ENCODE measurements around the gene METTL3.

Gene METTL3

GRCh38 chr14:21536418-21537089 is 25.4 kb upstream of the METTL3 start:
- Histone ChIP-seq H3K4me3 (ENCODE audit: low read length) (peak overlapping the region; percentile 63), H3K27me3 (ENCODE audit: control insufficient read depth, insufficient read depth, low read length) (peaks cover 4% of the 10 kb centered on the region), H3K36me3 (ENCODE audit: control insufficient read depth, insufficient read depth, low read length) (no peaks in the 10 kb centered on the region), H3K27ac (ENCODE audit: low read depth, low read length) (no peak overlapping the region), H3K9ac (ENCODE audit: low read length) (no peak overlapping the region), H3K4me1 (ENCODE audit: control insufficient read depth, insufficient read depth, low read length) (no peaks in the 10 kb centered on the region)

GRCh38 chr14:21535545-21536417 is 24.6 kb upstream of the METTL3 start:
- no peak overlapping the region for H3K9ac ChIP-seq (ENCODE audit: low read length)

GRCh38 chr14:21534576-21534975 is 23.4 kb upstream of the METTL3 start:
- no peaks in the 10 kb centered on the region for H3K36me3 ChIP-seq (ENCODE audit: control insufficient read depth, insufficient read depth, low read length)
- no peak overlapping the region for H3K27ac ChIP-seq (ENCODE audit: low read depth, low read length)
- no peak overlapping the region for H3K4me3 ChIP-seq (ENCODE audit: low read length)
- H3K4me1 ChIP-seq (ENCODE audit: control insufficient read depth, insufficient read depth, low read length), result no peaks in the 10 kb centered on the region
- H3K27me3 ChIP-seq (ENCODE audit: control insufficient read depth, insufficient read depth, low read length), result peaks cover 4% of the 10 kb centered on the region
- no peak overlapping the region for H3K9ac ChIP-seq (ENCODE audit: low read length)

More at GRCh38 chr14:21535545-21536417, 24.6 kb upstream of the METTL3 start:
- no peak overlapping the region for H3K27ac ChIP-seq (ENCODE audit: low read depth, low read length)
- H3K27me3 ChIP-seq (ENCODE audit: control insufficient read depth, insufficient read depth, low read length), result peaks cover 4% of the 10 kb centered on the region
- H3K36me3 ChIP-seq (ENCODE audit: control insufficient read depth, insufficient read depth, low read length), result no peaks in the 10 kb centered on the region
- no peaks in the 10 kb centered on the region for H3K4me1 ChIP-seq (ENCODE audit: control insufficient read depth, insufficient read depth, low read length)
- H3K4me3 ChIP-seq (ENCODE audit: low read length), result peak overlapping the region; percentile 63

GRCh38 chr14:21533294-21533693 is 22.2 kb upstream of the METTL3 start:
- no peak overlapping the region for H3K27ac ChIP-seq (ENCODE audit: low read depth, low read length)
- no peak overlapping the region for H3K9ac ChIP-seq (ENCODE audit: low read length)
- no peaks in the 10 kb centered on the region for H3K36me3 ChIP-seq (ENCODE audit: control insufficient read depth, insufficient read depth, low read length)
- H3K4me3 ChIP-seq (ENCODE audit: low read length), result no peak overlapping the region
- no peaks in the 10 kb centered on the region for H3K4me1 ChIP-seq (ENCODE audit: control insufficient read depth, insufficient read depth, low read length)
- H3K27me3 ChIP-seq (ENCODE audit: control insufficient read depth, insufficient read depth, low read length), result peaks cover 4% of the 10 kb centered on the region

GRCh38 chr14:21529515-21529914 is 18.4 kb upstream of the METTL3 start:
- H3K36me3 ChIP-seq (ENCODE audit: control insufficient read depth, insufficient read depth, low read length), result no peaks in the 10 kb centered on the region
- H3K4me3 ChIP-seq (ENCODE audit: low read length), result no peak overlapping the region
- no peaks in the 10 kb centered on the region for H3K4me1 ChIP-seq (ENCODE audit: control insufficient read depth, insufficient read depth, low read length)
- H3K9ac ChIP-seq (ENCODE audit: low read length), result no peak overlapping the region
- no peaks in the 10 kb centered on the region for H3K27me3 ChIP-seq (ENCODE audit: control insufficient read depth, insufficient read depth, low read length)
- no peak overlapping the region for H3K27ac ChIP-seq (ENCODE audit: low read depth, low read length)

- Histone ChIP-seq H3K27me3 (ENCODE audit: control insufficient read depth, insufficient read depth, low read length) (no peaks in the 10 kb centered on the region), H3K4me1 (ENCODE audit: control insufficient read depth, insufficient read depth, low read length) (no peaks in the 10 kb centered on the region), H3K9ac (ENCODE audit: low read length) (no peak overlapping the region), H3K27ac (ENCODE audit: low read depth, low read length) (no peak overlapping the region), H3K4me3 (ENCODE audit: low read length) (no peak overlapping the region), H3K36me3 (ENCODE audit: control insufficient read depth, insufficient read depth, low read length) (no peaks in the 10 kb centered on the region)
Measured at GRCh38 chr14:21528381-21529348, 17.5 kb upstream of the METTL3 start.

GRCh38 chr14:21527318-21527679 is 16.2 kb upstream of the METTL3 start:
- no peaks in the 10 kb centered on the region for H3K36me3 ChIP-seq (ENCODE audit: control insufficient read depth, insufficient read depth, low read length)
- no peak overlapping the region for H3K4me3 ChIP-seq (ENCODE audit: low read length)
- H3K9ac ChIP-seq (ENCODE audit: low read length), result no peak overlapping the region
- H3K27me3 ChIP-seq (ENCODE audit: control insufficient read depth, insufficient read depth, low read length), result no peaks in the 10 kb centered on the region
- H3K27ac ChIP-seq (ENCODE audit: low read depth, low read length), result no peak overlapping the region
- no peaks in the 10 kb centered on the region for H3K4me1 ChIP-seq (ENCODE audit: control insufficient read depth, insufficient read depth, low read length)

- Histone ChIP-seq H3K27me3 (ENCODE audit: control insufficient read depth, insufficient read depth, low read length) (no peaks in the 10 kb centered on the region), H3K9ac (ENCODE audit: low read length) (no peak overlapping the region), H3K27ac (ENCODE audit: low read depth, low read length) (peak overlapping the region; percentile 78)
Measured at GRCh38 chr14:21526672-21527317, 15.7 kb upstream of the METTL3 start.

GRCh38 chr14:21525962-21526671 is 15.0 kb upstream of the METTL3 start, which contains the start of gene SALL2:
Gene SALL2 (minus strand): TSS chr14:21526346. CDS start chr14:21526127, 219 bp downstream.
- H3K4me1 ChIP-seq (ENCODE audit: control insufficient read depth, insufficient read depth, low read length), result no peaks in the 10 kb centered on the region
- H3K9ac ChIP-seq (ENCODE audit: low read length), result no peak within 1 kb of the TSS
- H3K27ac ChIP-seq (ENCODE audit: low read depth, low read length), result peak within 1 kb of the TSS; percentile 78
- H3K36me3 ChIP-seq (ENCODE audit: control insufficient read depth, insufficient read depth, low read length), result no peaks in the 10 kb centered on the region
- H3K27me3 ChIP-seq (ENCODE audit: control insufficient read depth, insufficient read depth, low read length), result no peaks in the 10 kb centered on the region
- H3K4me3 ChIP-seq (ENCODE audit: low read length), result peak within 1 kb of the TSS; percentile 77

More at GRCh38 chr14:21526672-21527317, 15.7 kb upstream of the METTL3 start:
- Histone ChIP-seq H3K36me3 (ENCODE audit: control insufficient read depth, insufficient read depth, low read length) (no peaks in the 10 kb centered on the region), H3K4me1 (ENCODE audit: control insufficient read depth, insufficient read depth, low read length) (no peaks in the 10 kb centered on the region), H3K4me3 (ENCODE audit: low read length) (peak overlapping the region; percentile 77)

- H3K27me3 ChIP-seq (ENCODE audit: control insufficient read depth, insufficient read depth, low read length), result no peaks in the 10 kb centered on the region
- no peak overlapping the region for H3K9ac ChIP-seq (ENCODE audit: low read length)
Measured at GRCh38 chr14:21525571-21525961, 14.4 kb upstream of the METTL3 start.

More at GRCh38 chr14:21525571-21525961, 14.4 kb upstream of the METTL3 start:
- no peaks in the 10 kb centered on the region for H3K36me3 ChIP-seq (ENCODE audit: control insufficient read depth, insufficient read depth, low read length)
- H3K4me3 ChIP-seq (ENCODE audit: low read length), result peak overlapping the region; percentile 77
- H3K27ac ChIP-seq (ENCODE audit: low read depth, low read length), result peak overlapping the region; percentile 78
- H3K4me1 ChIP-seq (ENCODE audit: control insufficient read depth, insufficient read depth, low read length), result no peaks in the 10 kb centered on the region
